ENCODE results near the gene COL23A1.

DNA sequence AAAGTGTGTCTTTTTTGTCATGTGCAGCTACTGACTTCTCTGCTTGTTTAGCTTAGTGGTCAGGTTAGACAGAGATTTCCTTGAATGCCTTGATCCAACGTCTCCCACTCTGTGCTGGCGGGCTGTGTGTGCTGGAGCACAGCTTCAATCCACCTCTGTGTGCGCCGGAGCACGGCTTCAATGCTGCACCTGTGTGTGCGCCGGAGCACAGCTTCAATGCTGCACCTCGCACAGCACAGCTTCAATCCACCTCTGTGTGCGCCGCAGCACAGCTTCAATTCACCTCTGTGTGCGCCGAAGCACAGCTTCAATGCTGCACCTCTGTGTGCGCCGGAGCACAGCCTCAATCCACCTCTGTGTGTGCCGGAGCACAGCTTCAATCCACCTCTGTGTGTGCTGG is 288.6 kb downstream of the COL23A1 start:
- TF ChIP-seq EZH2 (IDR thresholded peaks at IDR 0.05; ENCODE audit: low read length, missing control alignments) (no peak), CTCF (conservative IDR thresholded peaks at IDR 0.05 in 1 of 2, IDR thresholded peaks at IDR 0.05 in 1 of 2; ENCODE audit: low read depth in 1 of 2, low read length in 2 of 2) (no peak)

All from fibroblast of lung (primary cell).